Endothelial cell (in vitro differentiated cells): ENCODE measurements around the gene CLDN16. TPM values are rescaled to one million over a fixed set of nuclear protein-coding genes. Genes with fewer than 3 reads are reported as not detected.

Source experiments
- DNase-seq: peaks from one replicate; pipeline ENCODE4 v3.0.0; 2021; ENCODE audit warnings: low spot score
- H3K27ac Mint-ChIP-seq: one replicate; pipeline ENCODE4 v1.8.0; 2021; ENCODE audit warnings: mixed read lengths, inconsistent platforms; ENCODE audit not compliant: unreplicated experiment
- H3K27me3 Mint-ChIP-seq: one replicate; pipeline ENCODE4 v1.8.0; 2021; ENCODE audit warnings: mild to moderate bottlenecking, moderate library complexity, mixed read lengths, inconsistent platforms; ENCODE audit not compliant: unreplicated experiment
- H3K36me3 Mint-ChIP-seq: one replicate; pipeline ENCODE4 v1.8.0; 2021; ENCODE audit warnings: mild to moderate bottlenecking, low read depth, mixed read lengths, inconsistent platforms; ENCODE audit not compliant: unreplicated experiment
- H3K4me1 Mint-ChIP-seq: one replicate; pipeline ENCODE4 v1.8.0; 2021; ENCODE audit warnings: mild to moderate bottlenecking, mixed read lengths, inconsistent platforms; ENCODE audit not compliant: unreplicated experiment
- H3K4me3 Mint-ChIP-seq: one replicate; pipeline ENCODE4 v1.8.0; 2021; ENCODE audit warnings: mild to moderate bottlenecking, mixed read lengths, inconsistent platforms; ENCODE audit not compliant: unreplicated experiment
- H3K9me3 Mint-ChIP-seq: one replicate; pipeline ENCODE4 v1.8.0; 2021; ENCODE audit warnings: mixed read lengths, inconsistent platforms; ENCODE audit not compliant: unreplicated experiment
- total RNA-seq: library from RNA; stranded (reverse); fragmentation: NEBNext Ultra II Directional; extraction: Animal tissue kit (Norgen Biotek cat#: 25700); gene quantifications from one replicate; pipeline ENCODE4 v1.2.1, GENCODE V29; 2021; ENCODE audit not compliant: unreplicated experiment
- TF ChIP-seq, protein P1 (sequence below): fragments of 200-600 bp; sonication (generic); IDR thresholded peaks from one replicate; pipeline ENCODE4 v1.5.0; 2021; ENCODE audit warnings: antibody characterized with exemption; ENCODE audit not compliant: unreplicated experiment

Gene CLDN16
- total RNA-seq, 1 donor from 2014 or later: not detected

DNA sequence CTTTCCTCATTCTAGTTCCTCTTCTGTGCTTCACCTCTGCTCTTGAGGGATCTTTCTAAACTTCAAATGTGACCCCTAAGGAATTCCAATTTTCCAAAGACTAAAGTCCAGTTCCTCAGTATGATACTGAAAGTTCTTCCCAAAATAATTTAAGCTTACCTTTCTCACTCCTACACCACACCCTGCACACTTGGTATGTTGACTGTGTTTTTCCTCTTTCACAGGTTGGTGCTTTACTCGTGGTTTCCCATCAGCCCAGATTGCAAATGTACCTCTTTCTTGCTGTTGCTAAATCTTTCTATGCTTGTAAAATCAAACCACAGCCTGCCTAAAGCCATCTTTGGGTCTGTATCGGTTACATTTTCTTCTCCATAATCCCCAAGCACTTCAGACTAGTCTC, 30.5 kb upstream of the CLDN16 start:
- no peak overlapping the region for H3K27ac Mint-ChIP-seq
- no peak overlapping the region for H3K4me3 Mint-ChIP-seq
- H3K36me3 Mint-ChIP-seq: no peaks in the 10 kb centered on the region
- H3K9me3 Mint-ChIP-seq: peaks cover 5% of the 10 kb centered on the region
- DNase-seq: no peak
- H3K4me1 Mint-ChIP-seq: no peaks in the 10 kb centered on the region
- TF ChIP-seq, protein P1, sequence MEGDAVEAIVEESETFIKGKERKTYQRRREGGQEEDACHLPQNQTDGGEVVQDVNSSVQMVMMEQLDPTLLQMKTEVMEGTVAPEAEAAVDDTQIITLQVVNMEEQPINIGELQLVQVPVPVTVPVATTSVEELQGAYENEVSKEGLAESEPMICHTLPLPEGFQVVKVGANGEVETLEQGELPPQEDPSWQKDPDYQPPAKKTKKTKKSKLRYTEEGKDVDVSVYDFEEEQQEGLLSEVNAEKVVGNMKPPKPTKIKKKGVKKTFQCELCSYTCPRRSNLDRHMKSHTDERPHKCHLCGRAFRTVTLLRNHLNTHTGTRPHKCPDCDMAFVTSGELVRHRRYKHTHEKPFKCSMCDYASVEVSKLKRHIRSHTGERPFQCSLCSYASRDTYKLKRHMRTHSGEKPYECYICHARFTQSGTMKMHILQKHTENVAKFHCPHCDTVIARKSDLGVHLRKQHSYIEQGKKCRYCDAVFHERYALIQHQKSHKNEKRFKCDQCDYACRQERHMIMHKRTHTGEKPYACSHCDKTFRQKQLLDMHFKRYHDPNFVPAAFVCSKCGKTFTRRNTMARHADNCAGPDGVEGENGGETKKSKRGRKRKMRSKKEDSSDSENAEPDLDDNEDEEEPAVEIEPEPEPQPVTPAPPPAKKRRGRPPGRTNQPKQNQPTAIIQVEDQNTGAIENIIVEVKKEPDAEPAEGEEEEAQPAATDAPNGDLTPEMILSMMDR: no peak
- peaks cover 2% of the 10 kb centered on the region for H3K27me3 Mint-ChIP-seq

DNA sequence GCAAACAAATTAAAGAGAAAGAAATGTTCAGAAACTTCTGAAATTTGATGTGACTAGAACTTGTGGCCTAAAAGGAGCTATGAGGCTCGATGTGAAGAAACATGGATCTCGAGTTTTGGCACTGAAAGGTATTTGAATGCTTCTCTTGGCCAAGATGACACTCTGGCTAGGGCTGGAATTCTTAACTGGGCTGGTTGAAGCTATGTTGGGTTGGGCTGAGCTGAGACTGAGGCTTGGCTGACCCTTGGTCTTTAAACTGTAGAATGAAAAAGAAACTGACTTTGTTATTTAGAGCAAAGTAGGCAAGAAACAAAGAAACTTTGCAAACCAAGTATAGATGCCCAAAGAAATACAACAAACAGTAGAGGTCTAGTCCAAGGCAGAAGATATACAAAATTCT, 28.1 kb upstream of the CLDN16 start:
- Mint-ChIP-seq H3K9me3 (no peaks in the 10 kb centered on the region), H3K4me1 (no peaks in the 10 kb centered on the region), H3K4me3 (no peak overlapping the region), H3K27me3 (peaks cover 2% of the 10 kb centered on the region), H3K27ac (no peak overlapping the region), H3K36me3 (no peaks in the 10 kb centered on the region)
- TF ChIP-seq, protein P1: no peak
- no peak for DNase-seq

DNA sequence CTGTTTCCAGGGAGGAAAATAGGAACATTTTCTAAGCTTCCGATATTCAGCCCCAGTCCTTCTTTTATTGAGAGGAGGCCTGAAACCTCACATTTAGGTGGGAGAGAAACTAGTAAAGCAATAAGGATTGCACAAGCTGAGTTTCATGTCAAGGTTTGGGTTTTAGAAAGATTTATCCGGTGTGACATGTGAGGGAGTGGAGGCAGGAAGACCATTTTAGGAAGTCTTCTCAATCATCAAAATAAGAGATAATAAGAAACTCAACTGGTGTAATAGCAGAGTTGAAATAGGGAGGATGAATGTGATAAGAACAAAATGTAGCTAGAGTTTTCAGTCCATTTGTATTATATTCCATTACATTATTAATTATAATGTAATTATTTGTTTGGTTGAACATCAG, 27.7 kb upstream of the CLDN16 start:
- Mint-ChIP-seq H3K4me1 (no peaks in the 10 kb centered on the region), H3K36me3 (no peaks in the 10 kb centered on the region), H3K4me3 (no peak overlapping the region), H3K27ac (no peak overlapping the region), H3K27me3 (peaks cover under 1% of the 10 kb centered on the region), H3K9me3 (no peaks in the 10 kb centered on the region)
- TF ChIP-seq, protein P1: no peak
- no peak for DNase-seq

DNA sequence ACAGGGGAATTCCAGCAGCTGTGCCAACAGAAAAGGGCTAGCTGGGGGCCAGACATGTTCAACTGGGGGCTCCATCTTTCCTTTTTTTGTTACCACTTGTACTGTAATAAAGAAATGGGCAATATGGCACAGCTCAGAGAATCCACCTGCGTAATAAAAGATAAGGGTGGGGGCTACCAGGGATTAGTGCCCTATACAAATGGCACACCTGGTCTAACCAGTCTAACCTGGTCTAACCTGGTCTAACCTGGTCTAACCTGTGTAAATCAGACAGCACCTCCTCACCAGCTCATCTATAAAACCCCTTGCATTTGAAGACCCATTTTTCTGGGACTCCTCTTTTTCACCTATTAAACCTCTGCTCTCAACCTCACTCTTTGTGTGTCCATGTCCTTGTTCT, 26.2 kb upstream of the CLDN16 start:
- TF ChIP-seq, protein P1: no peak
- no peaks in the 10 kb centered on the region for H3K36me3 Mint-ChIP-seq
- H3K27me3 Mint-ChIP-seq: no peaks in the 10 kb centered on the region
- no peaks in the 10 kb centered on the region for H3K4me1 Mint-ChIP-seq
- no peak overlapping the region for H3K27ac Mint-ChIP-seq
- H3K4me3 Mint-ChIP-seq: no peak overlapping the region
- no peaks in the 10 kb centered on the region for H3K9me3 Mint-ChIP-seq
- DNase-seq: no peak

DNA sequence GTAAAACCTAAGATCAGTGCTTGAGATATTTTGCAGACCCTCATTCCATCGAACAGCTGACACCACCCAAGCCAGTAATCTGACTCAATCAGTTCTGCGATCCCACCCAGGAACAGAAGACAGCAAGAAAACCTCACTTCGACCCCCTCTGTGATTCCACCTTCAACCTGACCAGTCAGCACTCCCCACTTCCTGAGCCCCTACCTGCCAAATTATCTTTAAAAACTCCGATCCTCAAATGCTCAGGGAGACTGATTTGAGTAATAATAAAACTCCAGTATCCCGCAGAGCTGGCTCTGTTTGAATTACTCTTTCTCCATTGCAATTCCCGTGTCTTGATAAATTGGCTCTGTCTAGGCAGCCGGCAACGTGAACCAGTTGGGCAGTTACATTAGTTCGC, 25.7 kb upstream of the CLDN16 start:
- Mint-ChIP-seq H3K4me1 (no peaks in the 10 kb centered on the region), H3K36me3 (no peaks in the 10 kb centered on the region), H3K27me3 (no peaks in the 10 kb centered on the region), H3K9me3 (no peaks in the 10 kb centered on the region), H3K4me3 (no peak overlapping the region), H3K27ac (no peak overlapping the region)
- TF ChIP-seq, protein P1: no peak
- DNase-seq: no peak
